OCI-LY1 (cell line): ENCODE measurements around the gene TMEM176A.

Experiments
- EZH2 ChIP-seq: fragments of 200-600 bp; sonication (generic), shearing (Covaris generic); IDR thresholded peaks from 2 replicates; pipeline ENCODE4 v1.8.0; 2017; ENCODE audit warnings: borderline replicate concordance, mixed run types, mild to moderate bottlenecking, antibody characterized with exemption, low read length, moderate library complexity, mixed read lengths
- TF ChIP-seq, protein P1 (sequence below): fragments of 200-600 bp; sonication (generic), shearing (Covaris generic); IDR thresholded peaks from 2 replicates; pipeline ENCODE4 v1.5.1; 2017; ENCODE audit warnings: mild to moderate bottlenecking, antibody characterized with exemption, low read length, moderate library complexity, mixed read lengths

DNA sequence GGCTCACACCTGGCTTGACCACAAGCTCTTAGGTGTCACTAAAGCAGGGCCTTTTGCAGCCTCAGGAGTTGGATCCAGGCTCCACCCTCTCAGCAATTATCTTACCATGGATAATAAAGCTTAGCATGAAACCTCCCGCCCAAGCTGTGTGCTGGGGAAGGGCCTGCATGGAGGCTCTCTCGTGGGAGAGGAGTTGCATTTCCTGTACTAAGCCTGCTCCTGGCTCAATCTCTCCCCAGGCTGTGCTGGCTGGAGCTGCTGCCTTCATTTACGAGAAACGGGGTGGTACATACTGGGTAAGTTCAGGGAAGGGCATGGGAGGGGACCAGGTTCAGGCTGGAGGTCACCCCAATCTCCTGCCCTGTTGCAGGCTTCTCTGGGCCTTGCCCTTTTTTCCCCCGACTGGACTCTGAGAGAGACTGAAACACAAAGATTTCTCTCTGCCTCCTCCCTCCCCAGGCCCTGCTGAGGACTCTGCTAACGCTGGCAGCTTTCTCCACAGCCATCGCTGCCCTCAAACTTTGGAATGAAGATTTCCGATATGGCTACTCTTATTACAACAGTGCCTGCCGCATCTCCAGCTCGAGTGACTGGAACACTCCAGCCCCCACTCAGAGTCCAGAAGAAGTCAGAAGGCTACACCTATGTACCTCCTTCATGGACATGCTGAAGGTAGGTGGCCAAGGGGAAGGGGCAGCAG lies 2.7 kb downstream of the TMEM176A start:
- TF ChIP-seq, protein P1, sequence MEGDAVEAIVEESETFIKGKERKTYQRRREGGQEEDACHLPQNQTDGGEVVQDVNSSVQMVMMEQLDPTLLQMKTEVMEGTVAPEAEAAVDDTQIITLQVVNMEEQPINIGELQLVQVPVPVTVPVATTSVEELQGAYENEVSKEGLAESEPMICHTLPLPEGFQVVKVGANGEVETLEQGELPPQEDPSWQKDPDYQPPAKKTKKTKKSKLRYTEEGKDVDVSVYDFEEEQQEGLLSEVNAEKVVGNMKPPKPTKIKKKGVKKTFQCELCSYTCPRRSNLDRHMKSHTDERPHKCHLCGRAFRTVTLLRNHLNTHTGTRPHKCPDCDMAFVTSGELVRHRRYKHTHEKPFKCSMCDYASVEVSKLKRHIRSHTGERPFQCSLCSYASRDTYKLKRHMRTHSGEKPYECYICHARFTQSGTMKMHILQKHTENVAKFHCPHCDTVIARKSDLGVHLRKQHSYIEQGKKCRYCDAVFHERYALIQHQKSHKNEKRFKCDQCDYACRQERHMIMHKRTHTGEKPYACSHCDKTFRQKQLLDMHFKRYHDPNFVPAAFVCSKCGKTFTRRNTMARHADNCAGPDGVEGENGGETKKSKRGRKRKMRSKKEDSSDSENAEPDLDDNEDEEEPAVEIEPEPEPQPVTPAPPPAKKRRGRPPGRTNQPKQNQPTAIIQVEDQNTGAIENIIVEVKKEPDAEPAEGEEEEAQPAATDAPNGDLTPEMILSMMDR: no peak
- TF ChIP-seq EZH2: no peak
